Testis (tissue), 2 donors: ENCODE results near the gene PIH1D1.

Source experiments
- POLR2A ChIP-seq: fragments of 450-650 bp; IDR thresholded peaks from one replicate; pipeline ENCODE4 v1.6.1; 2017; ENCODE audit warnings: antibody characterized with exemption, mild to moderate bottlenecking, moderate library complexity
- TF ChIP-seq, protein P1 (sequence below), 3 experiments: fragments of 450-650 bp in 2 of 3; fragments of 200-600 bp in 1 of 3; sonication (generic) in 1 of 3; IDR thresholded peaks; one replicate each; pipeline ENCODE4 v1.5.1; 2016 to 2019; ENCODE audit warnings: antibody characterized with exemption in 3 of 3, mild to moderate bottlenecking in 2 of 3, moderate library complexity in 1 of 3

DNA sequence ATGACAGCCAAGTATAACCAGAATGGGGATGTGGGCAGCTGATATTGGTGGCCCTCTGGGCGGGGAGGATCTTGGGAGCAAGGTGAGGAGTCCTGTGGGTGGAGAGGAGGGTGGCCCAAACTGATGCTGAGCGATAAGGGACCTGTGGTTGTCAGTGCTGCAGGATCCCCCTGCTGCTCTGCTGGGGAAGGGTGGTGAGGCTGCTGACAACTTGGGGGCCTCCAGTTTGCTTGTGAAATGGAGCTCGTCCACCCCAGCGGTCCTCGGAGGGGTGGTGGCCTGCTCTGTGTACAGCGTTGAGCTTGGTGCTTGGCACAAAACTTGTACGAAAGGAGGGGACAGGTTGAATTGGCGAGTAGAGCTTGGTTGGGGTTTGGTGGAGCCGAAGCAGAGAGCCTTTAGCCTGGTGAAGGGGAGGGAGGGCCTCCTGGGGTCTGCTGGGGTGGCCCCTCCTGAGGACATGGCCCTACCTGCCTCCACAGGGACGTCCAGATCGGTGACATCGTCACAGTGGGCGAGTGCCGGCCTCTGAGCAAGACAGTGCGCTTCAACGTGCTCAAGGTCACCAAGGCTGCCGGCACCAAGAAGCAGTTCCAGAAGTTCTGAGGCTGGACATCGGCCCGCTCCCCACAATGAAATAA, 47.5 kb upstream of the PIH1D1 start:
- TF ChIP-seq POLR2A = no peak
- TF ChIP-seq, protein P1, sequence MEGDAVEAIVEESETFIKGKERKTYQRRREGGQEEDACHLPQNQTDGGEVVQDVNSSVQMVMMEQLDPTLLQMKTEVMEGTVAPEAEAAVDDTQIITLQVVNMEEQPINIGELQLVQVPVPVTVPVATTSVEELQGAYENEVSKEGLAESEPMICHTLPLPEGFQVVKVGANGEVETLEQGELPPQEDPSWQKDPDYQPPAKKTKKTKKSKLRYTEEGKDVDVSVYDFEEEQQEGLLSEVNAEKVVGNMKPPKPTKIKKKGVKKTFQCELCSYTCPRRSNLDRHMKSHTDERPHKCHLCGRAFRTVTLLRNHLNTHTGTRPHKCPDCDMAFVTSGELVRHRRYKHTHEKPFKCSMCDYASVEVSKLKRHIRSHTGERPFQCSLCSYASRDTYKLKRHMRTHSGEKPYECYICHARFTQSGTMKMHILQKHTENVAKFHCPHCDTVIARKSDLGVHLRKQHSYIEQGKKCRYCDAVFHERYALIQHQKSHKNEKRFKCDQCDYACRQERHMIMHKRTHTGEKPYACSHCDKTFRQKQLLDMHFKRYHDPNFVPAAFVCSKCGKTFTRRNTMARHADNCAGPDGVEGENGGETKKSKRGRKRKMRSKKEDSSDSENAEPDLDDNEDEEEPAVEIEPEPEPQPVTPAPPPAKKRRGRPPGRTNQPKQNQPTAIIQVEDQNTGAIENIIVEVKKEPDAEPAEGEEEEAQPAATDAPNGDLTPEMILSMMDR (IDR thresholded peaks at IDR 0.05) = no peak
